ENCODE measurements around the gene CLIP1. TPM values are rescaled to one million over a fixed set of nuclear protein-coding genes. Genes with fewer than 3 reads are reported as not detected.
"Not testable (repeated sequence)": the region's sequence is repeated elsewhere in the genome, so short reads cannot be mapped to it uniquely, and the experiment has no call there.

CLIP1 gene
- total and polyA plus RNA-seq, 2 of the 8 experiments (the other 6 are each of a cell fraction or from before 2014, with no cell fraction given) = 19.0 to 27.6 TPM

DNA sequence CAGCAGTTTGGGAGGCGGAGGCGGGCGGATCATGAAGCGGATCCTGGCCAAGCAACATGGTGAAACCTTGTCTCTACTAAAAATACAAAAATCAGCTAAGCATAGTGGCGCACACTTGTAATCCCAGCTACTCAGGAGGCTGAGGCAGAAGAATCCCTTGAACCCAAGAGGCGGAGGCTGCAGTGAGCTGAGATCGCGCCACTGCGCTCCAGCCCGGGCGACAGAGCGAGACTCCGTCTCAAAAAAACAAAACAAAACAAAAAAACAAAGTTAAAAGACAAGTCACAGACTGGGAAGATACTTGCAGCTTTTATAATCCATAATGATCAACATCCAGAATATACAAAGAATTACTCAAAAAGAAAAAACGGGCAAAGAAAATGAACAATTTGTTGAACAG is 161.7 kb downstream of the CLIP1 start:
- H2AK5ac ChIP-seq (ENCODE audit: low read depth, low read length); DNase-seq (ENCODE audit: low read depth in 1 of 2, low spot score in 2 of 2); H3K79me2 ChIP-seq (ENCODE audit: control insufficient read depth in 1 of 2, insufficient read depth in 2 of 2, low read length in 2 of 2); H3K4me2 ChIP-seq (ENCODE audit: insufficient read depth in 1 of 2, low read depth in 2 of 2, low read length in 2 of 2); H3K79me1 ChIP-seq (ENCODE audit: low read depth, low read length); H3K18ac ChIP-seq (ENCODE audit: extremely low read depth, low read length); H3K4me3 ChIP-seq (ENCODE audit: extremely low read depth in 1 of 4, insufficient read depth in 2 of 4, low read depth in 3 of 4, low read length in 4 of 4); H3K56ac ChIP-seq (replicated peaks; ENCODE audit: insufficient read length, low read depth, low read length); H3K4me1 ChIP-seq (replicated peaks in 1 of 4; ENCODE audit: control insufficient read depth in 3 of 4, insufficient read depth in 4 of 4, low read length in 3 of 4); H4K8ac ChIP-seq (ENCODE audit: extremely low read depth, insufficient read depth, low read length); FAIRE-seq; H2BK120ac ChIP-seq (replicated peaks; ENCODE audit: low read depth, low read length); H3K23me2 ChIP-seq (ENCODE audit: low read depth, low read length); H3K23ac ChIP-seq (ENCODE audit: insufficient read length); H3K4ac ChIP-seq (replicated peaks; ENCODE audit: insufficient read length, low read depth, low read length); H3K9me3 ChIP-seq (ENCODE audit: insufficient read depth in 2 of 2, low read depth in 1 of 2, low read length in 1 of 2); H2BK20ac ChIP-seq (ENCODE audit: low read length); H3K27ac ChIP-seq (ENCODE audit: low read depth, low read length); H3K14ac ChIP-seq (ENCODE audit: insufficient read length); H4K20me1 ChIP-seq (replicated peaks in 1 of 2; ENCODE audit: control insufficient read depth in 1 of 2, insufficient read depth in 2 of 2, low read length in 2 of 2); H2AFZ ChIP-seq (ENCODE audit: low read length); H4K91ac ChIP-seq (replicated peaks; ENCODE audit: insufficient read length, low read length); H2BK15ac ChIP-seq (ENCODE audit: low read length); H3K9ac ChIP-seq (replicated peaks in 1 of 4; ENCODE audit: extremely low read depth in 1 of 4, low read depth in 3 of 4, low read length in 3 of 4); H4K5ac ChIP-seq (ENCODE audit: insufficient read length, low read depth, low read length); H3K27me3 ChIP-seq (replicated peaks in 1 of 4; ENCODE audit: control insufficient read depth in 3 of 4, extremely low read depth in 1 of 4, insufficient read depth in 3 of 4, low read length in 3 of 4); H2BK12ac ChIP-seq (ENCODE audit: low read depth, low read length); H2BK5ac ChIP-seq (ENCODE audit: low read depth, low read length): not testable (repeated sequence)
- peaks cover 0 to 28% (median 11%) of the 10 kb centered on the region in 4 experiments; a peak in 5 of 8 replicates for H3K36me3 ChIP-seq (ENCODE audit: control insufficient read depth in 2 of 4, insufficient read depth in 4 of 4, low read length in 3 of 4)
- POLR2A ChIA-PET (ENCODE audit: partially characterized antibody) = interaction anchor here (2.1 kb wide), 1 partner anchor 10 kb away, joined by 5 read pairs; no protein-coding TSS in a partner anchor
- CTCF ChIA-PET (ENCODE audit: partially characterized antibody) = interaction anchor here (1.2 kb wide), 1 partner anchor 95 kb away, joined by 3 read pairs; no protein-coding TSS in a partner anchor
- WGBS, 2 experiments (ENCODE audit: extremely low coverage in 1 of 2, insufficient coverage in 1 of 2, insufficient read length in 1 of 2, insufficient replicate concordance in 2 of 2, low coverage in 1 of 2, low lambda C conversion rate in 2 of 2, missing lambda C conversion rate in 1 of 2) = 85% methylated on average over 14 of the region's 14 CpGs; no CpG with 5 or more reads in 1 of the 2 experiments

DNA sequence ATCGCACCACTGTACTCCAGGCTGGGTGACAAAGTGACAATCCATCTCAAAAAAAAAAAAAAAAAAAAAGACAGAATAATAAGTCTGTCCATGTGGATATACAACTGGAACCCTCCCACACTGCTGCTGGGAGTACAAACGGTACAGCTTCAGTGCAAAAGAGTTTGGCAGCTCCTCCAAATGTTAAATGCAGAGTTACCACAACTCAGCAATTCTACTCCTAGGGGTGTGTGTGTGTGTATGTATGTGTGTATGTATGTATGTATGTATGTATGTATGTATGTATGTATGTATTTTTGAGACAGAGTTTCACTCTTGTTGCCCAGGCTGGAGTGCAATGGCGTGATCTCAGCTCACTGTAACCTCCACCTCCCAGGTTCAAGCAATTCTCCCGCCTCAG is 163.5 kb downstream of the CLIP1 start:
- H3K14ac ChIP-seq (ENCODE audit: insufficient read length); H4K8ac ChIP-seq (ENCODE audit: extremely low read depth, insufficient read depth, low read length); H4K20me1 ChIP-seq (replicated peaks in 1 of 2; ENCODE audit: control insufficient read depth in 1 of 2, insufficient read depth in 2 of 2, low read length in 2 of 2); H3K79me1 ChIP-seq (ENCODE audit: low read depth, low read length); H3K79me2 ChIP-seq (ENCODE audit: control insufficient read depth in 1 of 2, insufficient read depth in 2 of 2, low read length in 2 of 2); H3K18ac ChIP-seq (ENCODE audit: extremely low read depth, low read length); H3K9me3 ChIP-seq (ENCODE audit: insufficient read depth in 2 of 2, low read depth in 1 of 2, low read length in 1 of 2); H2BK5ac ChIP-seq (ENCODE audit: low read depth, low read length); H2AFZ ChIP-seq (ENCODE audit: low read length); H3K4ac ChIP-seq (replicated peaks; ENCODE audit: insufficient read length, low read depth, low read length); H2BK12ac ChIP-seq (ENCODE audit: low read depth, low read length); H2BK20ac ChIP-seq (ENCODE audit: low read length); H3K4me2 ChIP-seq (ENCODE audit: insufficient read depth in 1 of 2, low read depth in 2 of 2, low read length in 2 of 2); H3K56ac ChIP-seq (replicated peaks; ENCODE audit: insufficient read length, low read depth, low read length); H3K4me3 ChIP-seq (ENCODE audit: extremely low read depth in 1 of 4, insufficient read depth in 2 of 4, low read depth in 3 of 4, low read length in 4 of 4); H3K4me1 ChIP-seq (replicated peaks in 1 of 4; ENCODE audit: control insufficient read depth in 3 of 4, insufficient read depth in 4 of 4, low read length in 3 of 4); CTCF ChIA-PET (ENCODE audit: partially characterized antibody); H2BK15ac ChIP-seq (ENCODE audit: low read length); H4K5ac ChIP-seq (ENCODE audit: insufficient read length, low read depth, low read length); H3K9ac ChIP-seq (replicated peaks in 1 of 4; ENCODE audit: extremely low read depth in 1 of 4, low read depth in 3 of 4, low read length in 3 of 4); H2AK5ac ChIP-seq (ENCODE audit: low read depth, low read length); DNase-seq (ENCODE audit: low read depth in 1 of 2, low spot score in 2 of 2); FAIRE-seq; H3K23me2 ChIP-seq (ENCODE audit: low read depth, low read length); H3K27me3 ChIP-seq (replicated peaks in 1 of 4; ENCODE audit: control insufficient read depth in 3 of 4, extremely low read depth in 1 of 4, insufficient read depth in 3 of 4, low read length in 3 of 4); H3K27ac ChIP-seq (ENCODE audit: low read depth, low read length); H3K23ac ChIP-seq (ENCODE audit: insufficient read length); H2BK120ac ChIP-seq (replicated peaks; ENCODE audit: low read depth, low read length); H4K91ac ChIP-seq (replicated peaks; ENCODE audit: insufficient read length, low read length): not testable (repeated sequence)
- 93% methylated on average over 3 of the region's 4 CpGs; no CpG with 5 or more reads in 1 of the 2 experiments for WGBS, 2 experiments (ENCODE audit: extremely low coverage in 1 of 2, insufficient coverage in 1 of 2, insufficient read length in 1 of 2, insufficient replicate concordance in 2 of 2, low coverage in 1 of 2, low lambda C conversion rate in 2 of 2, missing lambda C conversion rate in 1 of 2)
- POLR2A ChIA-PET (ENCODE audit: partially characterized antibody) = interaction anchor here (0.8 to 0.9 kb wide), 2 partner anchors 11 to 35 kb away, joined by 3 read pairs; no protein-coding TSS in a partner anchor
- H3K36me3 ChIP-seq (ENCODE audit: control insufficient read depth in 2 of 4, insufficient read depth in 4 of 4, low read length in 3 of 4) = peaks cover 0 to 27% (median 11%) of the 10 kb centered on the region in 4 experiments; a peak in 5 of 8 replicates

Data from H1 (cell line).